Ishikawa (cell line): ENCODE data around the gene CES4A.

ENCODE experiments used
- CEBPB ChIP-seq: IDR thresholded peaks from 2 replicates; pipeline ENCODE4 v1.6.1; 2012
- CREB1 ChIP-seq: IDR thresholded peaks from 2 replicates; pipeline ENCODE4 v1.6.1; 2012; ENCODE audit warnings: low read depth
- EGR1 ChIP-seq: IDR thresholded peaks from 2 replicates; pipeline ENCODE4 v1.6.1; 2012
- EP300 ChIP-seq: IDR thresholded peaks from 2 replicates; pipeline ENCODE4 v1.6.1; 2012; ENCODE audit warnings: borderline replicate concordance
- FOXM1 ChIP-seq: IDR thresholded peaks from 2 replicates; pipeline ENCODE4 v1.6.1; 2012; ENCODE audit warnings: low read depth, borderline replicate concordance
- MAX ChIP-seq: IDR thresholded peaks from 2 replicates; pipeline ENCODE4 v1.6.1; 2012
- NFIC ChIP-seq: IDR thresholded peaks from 2 replicates; pipeline ENCODE4 v1.6.1; 2012
- RAD21 ChIP-seq: IDR thresholded peaks from 2 replicates; pipeline ENCODE4 v1.6.1; 2012; ENCODE audit warnings: low read depth
- REST ChIP-seq: IDR thresholded peaks from 2 replicates; pipeline ENCODE4 v1.6.1; 2012; ENCODE audit warnings: low read depth, mild to moderate bottlenecking
- TAF1 ChIP-seq: IDR thresholded peaks from 2 replicates; pipeline ENCODE4 v1.6.1; 2012; ENCODE audit warnings: low read depth, mild to moderate bottlenecking
- TCF12 ChIP-seq: IDR thresholded peaks from 2 replicates; pipeline ENCODE4 v1.6.1; 2012; ENCODE audit warnings: low read depth
- TEAD4 ChIP-seq: IDR thresholded peaks from 2 replicates; pipeline ENCODE4 v1.6.1; 2012
- YY1 ChIP-seq: IDR thresholded peaks from 2 replicates; pipeline ENCODE4 v1.6.1; 2012; ENCODE audit warnings: low read depth
- ZBTB7A ChIP-seq: IDR thresholded peaks from 2 replicates; pipeline ENCODE4 v1.6.1; 2012; ENCODE audit warnings: low read depth
- TF ChIP-seq, protein P1 (sequence below): IDR thresholded peaks from 2 replicates; pipeline ENCODE4 v1.6.1; 2012

The CES4A gene

DNA sequence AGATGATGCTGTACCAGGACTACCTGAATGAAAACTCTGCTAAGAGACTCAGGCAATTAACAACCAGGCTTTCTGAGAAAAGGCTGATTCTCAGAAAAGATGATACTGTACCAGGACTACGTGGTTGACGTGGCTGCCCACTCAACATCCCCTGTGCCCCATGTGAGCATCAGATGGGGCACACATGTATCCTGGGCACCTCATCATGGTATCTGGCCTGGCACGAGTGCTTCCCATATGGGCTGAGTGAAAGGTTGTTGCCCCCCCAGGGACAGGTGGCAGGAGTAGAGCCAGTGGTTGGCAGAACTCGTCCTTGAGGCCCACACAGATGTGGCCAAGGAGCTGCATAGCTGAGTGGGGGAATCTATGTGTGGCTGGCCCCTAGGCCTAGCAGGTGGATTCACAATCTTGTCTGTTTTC lies 3.5 kb upstream of the CES4A start:
- no peak for TF ChIP-seq TAF1
- no peak for TF ChIP-seq FOXM1
- no peak for TF ChIP-seq CEBPB

GRCh38 chr16:66986559-66986958 lies 1.8 kb upstream of the CES4A start:
- TF ChIP-seq TCF12 (no peak), RAD21 (no peak), CREB1 (no peak), EP300 (no peak), FOXM1 (no peak), CEBPB (no peak), MAX (no peak), YY1 (no peak), EGR1 (no peak), NFIC (no peak), ZBTB7A (no peak), REST (no peak), TAF1 (no peak), TEAD4 (no peak)
- TF ChIP-seq, protein P1, sequence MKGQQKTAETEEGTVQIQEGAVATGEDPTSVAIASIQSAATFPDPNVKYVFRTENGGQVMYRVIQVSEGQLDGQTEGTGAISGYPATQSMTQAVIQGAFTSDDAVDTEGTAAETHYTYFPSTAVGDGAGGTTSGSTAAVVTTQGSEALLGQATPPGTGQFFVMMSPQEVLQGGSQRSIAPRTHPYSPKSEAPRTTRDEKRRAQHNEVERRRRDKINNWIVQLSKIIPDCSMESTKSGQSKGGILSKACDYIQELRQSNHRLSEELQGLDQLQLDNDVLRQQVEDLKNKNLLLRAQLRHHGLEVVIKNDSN = no peak

DNA sequence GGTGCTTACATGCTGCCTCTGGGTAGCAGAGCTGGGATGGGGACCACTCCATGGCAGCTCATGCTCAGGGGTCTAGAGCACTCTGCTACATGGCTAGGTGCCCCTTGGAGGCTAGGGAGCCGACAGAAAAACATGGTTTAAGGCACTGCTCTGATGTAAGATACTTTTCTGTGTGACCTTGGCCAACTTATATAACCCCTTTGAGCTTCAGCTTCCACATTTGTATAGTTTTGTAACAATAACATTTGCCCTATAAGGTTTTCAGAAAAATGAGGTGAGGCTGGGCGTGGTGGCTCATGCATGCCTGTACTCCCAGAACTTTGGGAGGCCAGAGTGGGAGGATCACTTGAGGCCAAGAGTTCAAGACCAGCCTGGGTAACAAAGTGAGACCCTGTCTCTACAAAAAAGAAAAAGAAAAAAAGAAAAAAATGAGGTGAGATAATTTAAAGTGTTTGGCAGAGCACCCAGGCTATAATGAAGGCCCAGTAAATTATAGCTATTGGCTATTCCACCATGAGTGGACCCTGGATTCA lies 3.2 kb downstream of the CES4A start:
- TF ChIP-seq TAF1 = no peak
- TF ChIP-seq TEAD4 = no peak
- TF ChIP-seq CREB1 = no peak
- TF ChIP-seq EP300 = no peak
- no peak for TF ChIP-seq RAD21
- TF ChIP-seq, protein P1 = no peak
- TF ChIP-seq FOXM1 = no peak
- TF ChIP-seq NFIC = no peak
- TF ChIP-seq MAX = no peak
- TF ChIP-seq YY1 = no peak
- TF ChIP-seq EGR1 = no peak
- TF ChIP-seq ZBTB7A = no peak
- TF ChIP-seq CEBPB = no peak
- TF ChIP-seq TCF12 = no peak
- TF ChIP-seq REST = no peak

DNA sequence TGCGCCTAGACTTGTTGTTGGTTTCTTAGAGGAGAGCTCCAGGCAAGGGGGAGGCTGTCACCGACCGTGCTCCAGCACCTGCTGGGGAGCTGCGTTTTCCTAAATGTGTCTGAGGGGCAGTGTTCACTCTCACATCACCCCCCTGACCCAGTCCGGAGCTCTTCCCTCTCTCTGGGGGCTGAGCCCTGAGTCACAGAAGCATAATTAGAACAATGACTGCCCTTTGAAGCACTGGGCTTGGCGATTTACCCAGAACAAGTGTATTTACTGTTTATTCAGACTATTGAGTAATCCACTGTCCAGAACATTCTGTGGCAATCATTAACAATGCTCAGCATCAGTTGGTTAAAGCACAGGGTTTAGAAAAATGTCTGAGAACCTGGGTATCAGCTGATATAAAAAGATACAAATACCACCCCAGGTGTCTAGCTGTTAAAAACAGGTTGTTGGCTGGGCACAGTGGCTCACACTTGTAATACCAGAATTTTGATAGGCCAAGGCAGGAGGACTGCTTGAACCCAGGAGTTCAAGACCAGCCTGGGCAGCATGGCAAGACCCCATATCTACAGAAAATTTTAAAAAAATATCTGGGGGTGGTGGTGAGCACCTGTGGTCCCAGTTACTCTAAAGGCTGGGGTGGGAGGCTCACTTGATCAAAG lies 8.1 kb downstream of the CES4A start:
- TF ChIP-seq RAD21 = no peak
- no peak for TF ChIP-seq TEAD4
- TF ChIP-seq NFIC = no peak
- TF ChIP-seq CREB1 = no peak
- TF ChIP-seq, protein P1 = no peak
- TF ChIP-seq REST = no peak
- no peak for TF ChIP-seq TCF12
- TF ChIP-seq ZBTB7A = no peak
- TF ChIP-seq EP300 = no peak
- no peak for TF ChIP-seq YY1
- no peak for TF ChIP-seq MAX
- TF ChIP-seq EGR1 = no peak
- no peak for TF ChIP-seq FOXM1
- TF ChIP-seq CEBPB = no peak
- TF ChIP-seq TAF1 = no peak
